Endothelial cell (in vitro differentiated cells): Measurements from ENCODE around the gene CADM4. TPM values are rescaled to one million over a fixed set of nuclear protein-coding genes. Genes with fewer than 3 reads are reported as not detected.

Experiments
- DNase-seq: peaks from one replicate; pipeline ENCODE4 v3.0.0; 2021; ENCODE audit warnings: low spot score
- H3K27ac Mint-ChIP-seq: one replicate; pipeline ENCODE4 v1.8.0; 2021; ENCODE audit warnings: mixed read lengths, inconsistent platforms; ENCODE audit not compliant: unreplicated experiment
- H3K27me3 Mint-ChIP-seq: one replicate; pipeline ENCODE4 v1.8.0; 2021; ENCODE audit warnings: mild to moderate bottlenecking, moderate library complexity, mixed read lengths, inconsistent platforms; ENCODE audit not compliant: unreplicated experiment
- H3K36me3 Mint-ChIP-seq: one replicate; pipeline ENCODE4 v1.8.0; 2021; ENCODE audit warnings: mild to moderate bottlenecking, low read depth, mixed read lengths, inconsistent platforms; ENCODE audit not compliant: unreplicated experiment
- H3K4me1 Mint-ChIP-seq: one replicate; pipeline ENCODE4 v1.8.0; 2021; ENCODE audit warnings: mild to moderate bottlenecking, mixed read lengths, inconsistent platforms; ENCODE audit not compliant: unreplicated experiment
- H3K4me3 Mint-ChIP-seq: one replicate; pipeline ENCODE4 v1.8.0; 2021; ENCODE audit warnings: mild to moderate bottlenecking, mixed read lengths, inconsistent platforms; ENCODE audit not compliant: unreplicated experiment
- H3K9me3 Mint-ChIP-seq: one replicate; pipeline ENCODE4 v1.8.0; 2021; ENCODE audit warnings: mixed read lengths, inconsistent platforms; ENCODE audit not compliant: unreplicated experiment
- total RNA-seq: library from RNA; stranded (reverse); fragmentation: NEBNext Ultra II Directional; extraction: Animal tissue kit (Norgen Biotek cat#: 25700); gene quantifications from one replicate; pipeline ENCODE4 v1.2.1, GENCODE V29; 2021; ENCODE audit not compliant: unreplicated experiment
- TF ChIP-seq, protein P1 (sequence below): fragments of 200-600 bp; sonication (generic); IDR thresholded peaks from one replicate; pipeline ENCODE4 v1.5.0; 2021; ENCODE audit warnings: antibody characterized with exemption; ENCODE audit not compliant: unreplicated experiment

Gene CADM4
- total RNA-seq, 1 donor from 2014 or later: 21.1 TPM

DNA sequence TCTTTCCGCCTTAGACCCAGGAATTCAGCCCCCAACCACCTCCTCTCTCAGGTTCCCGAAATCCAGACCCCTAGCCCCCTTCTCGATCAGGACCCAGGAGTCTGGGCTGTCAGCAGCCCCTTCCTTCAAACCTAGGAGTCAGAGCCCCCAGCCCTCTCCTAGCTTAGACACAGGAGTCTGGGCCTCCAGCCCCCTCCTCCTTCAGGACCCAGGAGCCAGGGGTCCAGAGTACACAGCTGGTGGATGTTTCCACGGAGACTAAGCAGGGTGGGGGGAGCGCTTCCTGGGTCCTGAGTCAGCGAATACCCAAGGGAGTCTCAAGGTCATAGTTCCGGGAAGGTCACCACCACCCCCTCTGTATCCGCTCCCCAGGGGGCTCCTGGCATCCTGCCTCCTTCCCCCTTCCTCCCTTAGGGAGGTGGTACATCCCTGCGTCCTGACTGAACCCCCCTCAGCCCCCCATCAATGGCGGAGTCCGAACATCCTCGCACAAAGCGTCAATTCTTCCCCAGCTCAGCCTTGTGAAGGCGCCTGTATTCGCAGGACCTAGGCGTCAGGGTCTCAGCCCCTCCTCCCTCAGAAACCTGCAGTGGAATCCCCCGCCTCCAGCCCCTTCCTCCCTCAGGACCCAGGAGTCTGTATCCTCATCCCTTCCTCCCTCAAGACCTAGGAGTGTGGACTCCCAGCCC lies 4.6 kb downstream of the CADM4 start:
- peaks cover 12% of the 10 kb centered on the region for H3K27me3 Mint-ChIP-seq
- TF ChIP-seq, protein P1, sequence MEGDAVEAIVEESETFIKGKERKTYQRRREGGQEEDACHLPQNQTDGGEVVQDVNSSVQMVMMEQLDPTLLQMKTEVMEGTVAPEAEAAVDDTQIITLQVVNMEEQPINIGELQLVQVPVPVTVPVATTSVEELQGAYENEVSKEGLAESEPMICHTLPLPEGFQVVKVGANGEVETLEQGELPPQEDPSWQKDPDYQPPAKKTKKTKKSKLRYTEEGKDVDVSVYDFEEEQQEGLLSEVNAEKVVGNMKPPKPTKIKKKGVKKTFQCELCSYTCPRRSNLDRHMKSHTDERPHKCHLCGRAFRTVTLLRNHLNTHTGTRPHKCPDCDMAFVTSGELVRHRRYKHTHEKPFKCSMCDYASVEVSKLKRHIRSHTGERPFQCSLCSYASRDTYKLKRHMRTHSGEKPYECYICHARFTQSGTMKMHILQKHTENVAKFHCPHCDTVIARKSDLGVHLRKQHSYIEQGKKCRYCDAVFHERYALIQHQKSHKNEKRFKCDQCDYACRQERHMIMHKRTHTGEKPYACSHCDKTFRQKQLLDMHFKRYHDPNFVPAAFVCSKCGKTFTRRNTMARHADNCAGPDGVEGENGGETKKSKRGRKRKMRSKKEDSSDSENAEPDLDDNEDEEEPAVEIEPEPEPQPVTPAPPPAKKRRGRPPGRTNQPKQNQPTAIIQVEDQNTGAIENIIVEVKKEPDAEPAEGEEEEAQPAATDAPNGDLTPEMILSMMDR: no peak
- H3K27ac Mint-ChIP-seq: peak overlapping the region; percentile 30
- H3K4me3 Mint-ChIP-seq: peak overlapping the region; percentile 73
- H3K4me1 Mint-ChIP-seq: peaks cover 17% of the 10 kb centered on the region
- H3K9me3 Mint-ChIP-seq: no peaks in the 10 kb centered on the region
- DNase-seq: peak; percentile 34
- H3K36me3 Mint-ChIP-seq: peaks cover 11% of the 10 kb centered on the region

DNA sequence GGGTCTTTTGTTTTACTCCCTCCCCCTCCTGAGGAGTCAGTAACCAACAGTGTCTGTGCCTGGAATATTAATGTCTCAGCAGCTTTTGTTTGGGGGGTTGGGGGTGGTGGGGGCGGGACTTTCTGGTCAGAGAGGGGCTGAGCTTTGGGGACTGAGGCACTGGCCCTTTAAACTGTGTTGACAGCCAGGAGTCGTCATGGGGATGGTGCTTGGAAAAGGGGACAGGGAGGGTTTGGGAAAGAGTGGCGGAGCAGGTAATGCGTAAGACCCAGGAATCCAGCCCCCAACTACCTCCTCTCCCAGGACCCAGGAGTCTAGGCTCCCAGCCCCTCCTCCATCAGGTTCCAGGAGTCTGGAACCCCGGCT lies 5.2 kb downstream of the CADM4 start:
- Mint-ChIP-seq H3K9me3 (no peaks in the 10 kb centered on the region), H3K4me3 (no peak overlapping the region), H3K4me1 (peaks cover 17% of the 10 kb centered on the region), H3K27ac (no peak overlapping the region), H3K36me3 (peaks cover 11% of the 10 kb centered on the region), H3K27me3 (peaks cover 12% of the 10 kb centered on the region)
- DNase-seq: no peak
- TF ChIP-seq, protein P1: no peak

DNA sequence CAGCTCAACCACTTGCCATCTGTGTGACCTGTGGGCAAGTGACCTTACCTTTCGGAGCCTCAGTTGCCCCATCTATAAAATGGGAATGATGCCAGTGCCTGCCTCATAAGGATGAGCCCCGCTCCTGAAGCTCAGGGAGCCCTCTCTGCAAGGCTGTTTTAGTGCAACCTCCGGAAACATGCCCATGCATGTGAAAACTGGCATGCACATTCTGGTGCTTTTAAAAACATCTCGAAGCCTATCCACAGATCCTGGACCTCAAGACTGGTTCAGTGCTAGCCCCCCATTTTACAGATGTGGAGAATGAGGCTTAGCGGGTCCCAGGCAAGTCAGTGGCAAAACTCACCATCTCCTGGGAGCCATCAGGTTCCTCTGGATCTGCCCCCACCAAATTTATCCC lies 5.6 kb downstream of the CADM4 start:
- peaks cover 11% of the 10 kb centered on the region for H3K36me3 Mint-ChIP-seq
- H3K9me3 Mint-ChIP-seq: no peaks in the 10 kb centered on the region
- TF ChIP-seq, protein P1: no peak
- H3K4me3 Mint-ChIP-seq: no peak overlapping the region
- peaks cover 16% of the 10 kb centered on the region for H3K4me1 Mint-ChIP-seq
- H3K27me3 Mint-ChIP-seq: peaks cover 11% of the 10 kb centered on the region
- DNase-seq: no peak
- H3K27ac Mint-ChIP-seq: no peak overlapping the region

DNA sequence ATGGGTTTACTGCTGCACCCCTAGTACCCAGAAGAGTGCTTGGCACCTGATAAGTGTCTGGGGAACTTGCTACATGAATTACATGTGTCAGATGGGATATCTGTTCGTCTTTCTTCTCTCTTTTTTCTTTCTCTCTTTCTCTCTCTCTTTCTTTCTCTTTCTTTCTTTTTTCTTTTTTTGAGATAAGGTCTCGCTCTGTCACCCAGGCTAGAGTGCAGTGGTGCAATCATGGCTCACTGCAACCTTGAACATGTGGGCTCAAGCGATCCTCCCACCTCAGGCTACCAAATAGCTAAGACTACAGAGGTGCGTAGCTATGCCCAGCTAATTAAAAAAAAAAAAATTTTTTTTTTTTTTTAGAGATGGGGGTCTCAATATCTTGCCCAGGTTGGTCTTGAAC lies 6.1 kb downstream of the CADM4 start:
- Mint-ChIP-seq H3K9me3 (no peaks in the 10 kb centered on the region), H3K36me3 (peaks cover 7% of the 10 kb centered on the region), H3K27me3 (peaks cover 6% of the 10 kb centered on the region), H3K27ac (no peak overlapping the region), H3K4me1 (peaks cover 11% of the 10 kb centered on the region), H3K4me3 (no peak overlapping the region)
- TF ChIP-seq, protein P1: no peak
- no peak for DNase-seq

DNA sequence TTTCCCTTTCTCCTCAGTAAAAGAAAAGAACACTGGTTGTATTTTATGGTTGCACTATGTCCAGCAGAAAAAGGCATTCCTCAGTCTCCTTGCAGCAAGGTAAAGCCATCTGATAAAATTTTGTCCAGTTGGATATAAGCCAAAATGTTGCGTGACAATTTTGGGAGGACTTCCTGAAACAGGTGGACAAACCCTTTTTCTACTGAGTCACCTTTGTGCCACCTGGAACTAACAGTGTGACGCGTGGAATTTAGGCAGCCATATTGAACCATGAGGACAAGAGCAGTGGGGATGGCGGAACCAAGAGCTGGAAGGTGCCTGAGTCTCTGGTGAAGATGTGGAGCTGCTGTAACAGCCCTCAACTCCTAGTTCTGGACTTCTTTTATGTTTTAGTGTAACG lies 8.2 kb downstream of the CADM4 start:
- Mint-ChIP-seq H3K4me3 (no peak overlapping the region), H3K27ac (no peak overlapping the region), H3K27me3 (no peaks in the 10 kb centered on the region), H3K36me3 (no peaks in the 10 kb centered on the region), H3K4me1 (peaks cover 6% of the 10 kb centered on the region), H3K9me3 (no peaks in the 10 kb centered on the region)
- DNase-seq: no peak
- TF ChIP-seq, protein P1: no peak
